ENCODE measurements around the gene ATXN10.

ATXN10 gene

DNA sequence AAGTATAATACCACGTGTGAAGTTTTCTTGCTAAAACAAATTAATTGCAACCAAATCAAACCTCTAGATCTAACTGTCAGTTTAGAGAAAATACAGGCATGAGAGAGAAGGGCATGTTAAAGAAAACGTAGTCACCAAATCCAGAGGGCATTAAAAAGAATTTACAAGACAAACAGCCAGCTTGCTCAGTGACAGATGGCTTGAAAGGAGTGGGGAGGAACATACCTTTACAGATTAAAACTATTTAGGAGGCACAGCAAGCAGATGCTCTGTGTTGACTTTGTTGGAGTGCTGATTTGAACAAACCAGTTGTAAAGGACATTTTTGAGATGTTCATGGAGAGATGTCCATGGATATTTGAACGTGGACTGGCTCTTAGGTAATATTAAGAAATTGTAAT is 96.9 kb downstream of the ATXN10 start:
- DNase-seq = no peak

DNA sequence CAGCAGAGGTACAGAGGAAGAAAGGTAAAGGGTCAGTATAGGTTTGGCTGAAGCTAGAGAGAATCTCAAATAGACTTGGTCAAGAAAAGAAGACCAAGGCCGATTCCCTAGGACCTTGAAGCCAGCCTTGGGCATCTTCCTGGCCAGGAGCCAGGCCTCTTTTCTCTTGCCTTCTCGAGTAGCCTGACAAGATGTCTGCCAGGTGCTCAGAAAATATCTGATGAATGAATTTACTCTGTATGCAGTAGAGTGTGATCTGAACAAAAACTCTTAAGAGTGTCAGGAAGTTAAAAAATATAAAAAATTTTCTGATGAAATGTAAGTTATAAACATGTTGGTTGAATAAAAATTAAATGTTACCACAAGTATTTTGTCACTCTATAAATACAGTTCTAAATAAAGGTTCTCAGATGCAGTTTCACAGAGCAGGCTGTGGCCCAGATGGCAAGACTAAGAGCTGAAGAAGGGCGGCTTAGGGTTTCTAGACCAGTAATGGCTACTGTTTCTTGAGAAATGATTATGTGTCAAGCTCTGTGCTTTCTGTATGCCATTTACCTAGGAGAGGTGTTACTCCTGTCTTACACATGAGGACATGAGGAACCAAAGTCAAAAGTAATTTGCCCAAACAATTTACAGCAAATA is 98.1 kb downstream of the ATXN10 start:
- DNase-seq = no peak

GRCh38 chr22:45770506-45770905 is 98.9 kb downstream of the ATXN10 start:
- DNase-seq = no peak

GRCh38 chr22:45771057-45771456 is 99.4 kb downstream of the ATXN10 start:
- DNase-seq = no peak

GRCh38 chr22:45771711-45772110 is 100.1 kb downstream of the ATXN10 start:
- DNase-seq = no peak

DNA sequence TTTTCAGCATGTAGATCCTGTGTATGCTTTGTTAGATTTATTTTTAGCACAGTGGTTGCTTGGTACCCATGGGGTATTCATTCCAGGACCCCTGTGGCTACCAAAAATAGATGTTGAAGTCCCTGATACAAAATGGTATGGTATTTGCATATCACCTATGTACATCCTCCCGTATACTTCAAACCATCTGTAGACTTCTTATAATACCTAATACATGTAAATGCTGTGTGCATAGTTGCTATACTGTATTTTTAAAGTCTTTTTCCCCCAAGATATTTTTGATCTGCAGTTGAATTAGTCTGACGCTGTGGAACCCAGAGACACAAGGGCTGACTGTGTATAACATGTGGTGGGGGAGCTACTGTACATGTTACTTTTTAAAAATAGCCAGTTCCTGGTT is 101.1 kb downstream of the ATXN10 start:
- DNase-seq = no peak

DNA sequence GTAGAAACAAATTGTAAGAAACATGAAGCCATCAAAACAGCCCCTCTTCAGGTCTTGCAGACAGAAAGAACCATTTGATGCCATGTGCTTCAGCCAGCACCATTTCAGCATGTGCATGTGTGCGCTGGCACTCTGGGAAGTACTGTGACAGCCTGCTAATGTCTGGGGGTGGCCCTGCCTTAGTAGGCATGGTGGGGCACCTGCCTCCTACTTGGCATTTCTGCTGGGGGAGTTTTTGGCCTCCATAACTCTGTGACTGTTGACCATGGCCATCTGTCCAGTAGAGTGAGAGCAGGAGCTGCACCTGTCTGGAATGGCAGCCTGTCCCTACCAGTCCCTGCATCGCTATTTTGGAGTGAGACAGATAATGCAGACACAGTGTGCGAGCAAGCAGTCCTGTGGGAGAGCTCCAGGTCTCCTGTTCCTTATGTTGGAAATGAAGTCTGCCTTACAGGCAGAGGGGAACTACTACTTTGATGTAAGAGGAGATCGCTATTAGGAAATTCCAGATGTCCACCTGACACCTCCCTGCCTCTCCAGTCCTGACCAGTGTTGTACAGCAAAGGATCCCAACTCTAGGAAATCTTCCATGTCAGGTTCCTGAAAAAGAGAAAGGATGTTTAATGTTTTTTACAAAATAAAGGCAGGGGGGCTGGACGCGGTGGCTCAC is 102.5 kb downstream of the ATXN10 start:
- no peak for DNase-seq

DNA sequence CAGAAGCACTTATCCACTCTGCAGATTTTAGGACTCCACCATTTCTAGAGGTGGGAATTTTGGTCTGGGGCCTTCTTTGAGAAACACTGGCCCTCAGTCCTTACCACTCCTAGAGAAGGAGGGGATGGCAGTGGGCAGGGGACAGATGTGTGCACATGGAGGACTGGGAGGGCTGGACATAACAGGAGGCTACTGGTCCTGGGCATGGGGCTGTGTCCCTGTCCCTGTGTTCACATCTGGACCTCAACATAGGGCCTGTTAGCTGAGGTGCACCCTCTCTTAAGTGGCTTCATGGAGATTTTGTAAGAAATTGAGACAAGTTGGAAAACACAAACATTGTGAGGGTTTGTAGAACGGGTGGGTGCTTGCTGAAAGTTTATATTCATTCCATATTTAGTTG is 103.4 kb downstream of the ATXN10 start:
- no peak for DNase-seq

GRCh38 chr22:45775569-45776312 is 104.1 kb downstream of the ATXN10 start:
- DNase-seq = no peak

DNA sequence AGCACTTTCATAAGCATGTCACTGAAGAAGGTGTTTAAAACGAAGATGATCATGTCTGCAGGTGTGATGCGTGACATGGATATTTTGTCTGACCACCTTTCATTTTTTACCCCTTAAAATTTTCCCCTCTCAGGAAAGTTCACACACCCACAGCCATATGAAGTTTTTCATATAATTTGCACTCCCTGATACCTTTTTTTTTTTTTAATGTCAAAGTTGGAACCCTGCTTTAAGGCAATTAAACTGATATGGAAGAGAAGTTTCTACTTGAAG is 104.6 kb downstream of the ATXN10 start:
- DNase-seq = no peak

DNA sequence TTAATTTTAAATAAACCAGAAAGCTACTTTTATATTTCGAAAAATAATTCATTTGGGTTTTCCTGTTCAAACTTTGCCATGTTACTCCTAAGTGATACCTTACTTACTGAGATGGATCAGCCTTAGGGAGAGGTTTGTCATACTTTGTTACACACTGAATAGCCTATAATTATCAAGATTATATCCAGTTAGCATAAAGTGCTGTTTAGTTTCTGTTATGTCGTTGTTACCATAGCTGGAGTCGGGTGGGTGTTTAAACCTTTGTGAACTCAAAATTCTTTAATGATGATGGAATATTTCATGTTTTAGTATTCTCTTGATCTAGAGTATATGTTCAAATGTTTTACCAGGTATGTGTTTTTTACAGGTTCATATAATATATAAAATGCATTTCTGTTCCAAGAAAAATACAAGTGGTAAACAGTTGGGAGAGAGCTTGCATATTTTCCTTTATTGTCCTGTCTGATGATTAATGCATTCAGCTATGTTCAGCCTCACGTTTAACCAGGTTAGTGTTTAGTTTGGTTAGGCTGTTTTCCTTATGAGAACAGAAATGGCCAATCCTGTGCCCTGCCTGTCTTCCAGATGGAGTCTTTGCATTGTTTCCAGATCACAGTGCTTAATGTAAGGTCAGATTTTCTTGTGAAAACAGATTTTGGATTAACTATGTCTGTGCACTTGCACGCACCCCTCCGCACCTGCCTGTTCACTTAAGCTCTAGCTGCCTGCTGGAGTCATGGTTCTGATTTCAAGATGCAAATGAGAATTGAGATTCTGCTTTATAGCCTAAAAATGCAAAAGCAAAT is 105.6 kb downstream of the ATXN10 start:
- DNase-seq = no peak

DNA sequence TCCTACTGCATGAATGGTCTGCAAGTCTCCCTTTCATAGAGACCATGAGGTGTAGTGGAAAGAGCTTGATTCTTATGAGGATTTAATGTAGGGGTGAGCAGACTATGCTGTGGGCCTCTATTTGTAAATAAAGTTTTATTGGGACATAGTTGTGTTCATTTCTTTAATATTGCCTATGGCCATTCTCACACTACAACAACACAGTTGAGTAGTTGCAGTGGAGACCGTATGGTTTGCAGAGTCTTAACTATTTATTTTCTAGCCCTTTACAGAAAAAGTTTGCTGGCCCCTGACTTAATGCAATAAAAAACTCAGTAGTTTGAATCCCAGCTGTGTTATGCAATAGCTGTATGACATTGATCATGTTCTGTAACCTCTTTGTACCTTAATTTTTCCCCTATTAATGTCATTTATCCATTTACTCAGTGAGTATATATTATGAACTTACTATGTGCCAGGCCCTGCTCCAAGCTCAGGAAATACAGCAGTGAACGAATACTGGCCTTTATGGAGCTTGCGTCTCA is 106.3 kb downstream of the ATXN10 start:
- DNase-seq = no peak

DNA sequence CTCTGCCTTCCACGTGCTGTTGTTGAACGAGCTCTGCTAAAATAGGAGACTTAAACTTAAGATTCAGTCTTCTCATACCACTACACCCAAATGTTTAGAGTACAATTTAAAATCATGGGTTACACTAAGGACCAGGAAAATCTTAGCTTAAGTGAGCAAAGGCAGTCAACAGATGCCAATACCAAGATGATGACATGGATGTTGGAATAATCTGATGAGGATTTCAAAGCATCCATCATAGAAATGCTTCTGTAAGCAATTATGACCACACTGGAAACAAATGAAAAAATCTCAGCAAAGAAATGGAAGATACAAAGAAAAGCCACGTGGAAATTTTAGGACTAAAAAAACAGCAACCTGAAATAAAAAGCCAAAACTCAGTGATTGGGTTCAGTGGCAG is 109.8 kb downstream of the ATXN10 start:
- DNase-seq = no peak

DNA sequence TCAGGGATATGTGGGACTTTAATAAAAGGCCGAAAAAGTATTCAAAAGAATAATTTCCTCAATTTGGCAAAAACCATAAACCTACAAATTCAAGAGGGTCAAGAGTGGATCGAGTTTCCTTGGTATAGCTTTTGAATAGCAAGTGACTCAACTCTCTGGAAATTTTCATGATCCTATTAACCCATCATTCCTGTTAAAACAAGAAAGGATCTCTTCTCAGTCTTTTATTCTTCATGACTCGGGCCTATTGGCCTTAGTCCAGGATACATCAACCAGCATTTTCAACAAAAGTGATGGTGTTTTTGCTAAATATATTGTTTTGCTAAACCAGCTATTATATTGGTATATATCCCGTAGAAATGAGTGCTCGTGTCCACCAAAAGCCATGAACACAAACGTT is 110.3 kb downstream of the ATXN10 start:
- DNase-seq = no peak

- no peak for DNase-seq
Measured at GRCh38 chr22:45783021-45783420, 111.4 kb downstream of the ATXN10 start.

- no peak for DNase-seq
Measured at GRCh38 chr22:45783690-45784089, 112.1 kb downstream of the ATXN10 start.

DNA sequence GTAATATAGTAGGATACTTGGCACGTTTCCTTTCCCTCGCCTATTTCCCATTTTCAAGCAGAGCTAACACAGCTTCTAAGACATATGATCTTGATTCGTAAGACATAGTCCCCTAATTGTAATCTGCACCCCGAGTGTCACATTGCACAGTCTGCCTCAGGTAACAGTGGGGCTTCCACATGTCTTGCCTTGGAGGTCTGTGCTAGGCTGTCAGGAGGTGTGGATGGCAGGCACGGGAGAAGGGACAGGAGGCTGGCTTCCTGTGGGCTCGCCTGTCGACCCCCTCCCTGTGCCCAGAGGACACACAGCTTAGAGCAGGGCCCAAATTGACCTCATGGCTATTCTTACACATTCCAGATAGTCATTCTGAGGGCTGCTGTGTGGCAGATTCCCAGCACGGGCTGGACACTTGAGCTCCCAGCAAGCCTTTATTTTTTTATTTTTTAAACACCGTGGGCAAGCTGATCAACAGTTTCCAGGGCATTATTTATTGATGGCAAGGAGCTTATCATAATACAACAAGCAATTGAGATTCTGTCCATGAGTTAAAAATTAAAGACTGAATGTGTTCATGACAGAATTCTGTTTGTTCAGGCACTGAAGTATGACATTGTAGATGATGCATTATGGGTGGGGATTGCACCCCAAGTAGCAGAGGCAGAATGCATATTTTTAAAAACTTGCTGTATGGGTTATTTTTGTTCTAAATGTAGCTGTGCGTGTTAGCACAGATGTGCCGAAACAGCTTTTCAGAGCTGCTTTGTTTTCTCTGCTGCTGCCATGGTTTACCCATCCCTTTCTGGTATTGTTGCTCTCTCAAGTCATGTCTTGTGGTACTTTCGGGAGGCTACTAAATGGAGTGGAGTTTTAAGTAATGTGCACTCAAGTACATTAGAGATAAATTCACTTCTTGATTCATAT is 113.0 kb downstream of the ATXN10 start:
- DNase-seq = no peak

- no peak for DNase-seq
Measured at GRCh38 chr22:45785458-45785857, 113.8 kb downstream of the ATXN10 start.

- DNase-seq = no peak
Measured at GRCh38 chr22:45786726-45787125, 115.1 kb downstream of the ATXN10 start.

DNA sequence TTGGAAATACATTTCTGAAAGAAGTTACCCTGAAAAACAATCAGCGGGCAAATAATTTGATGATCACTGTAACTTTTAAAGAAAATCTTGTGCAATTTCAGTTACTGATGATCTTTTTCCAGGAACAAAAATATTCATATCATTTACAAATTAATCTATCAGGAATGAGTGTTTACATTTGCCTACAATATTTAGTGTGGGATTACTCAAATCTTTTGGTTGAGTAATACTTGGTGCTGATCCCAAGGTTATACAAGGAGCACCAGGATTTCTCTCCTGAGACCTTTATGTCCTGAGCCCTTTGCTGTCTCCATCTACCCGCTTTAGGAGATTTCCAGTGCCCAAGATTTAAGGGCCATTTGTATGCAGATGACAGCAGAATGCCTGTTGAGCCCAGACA is 116.1 kb downstream of the ATXN10 start:
- DNase-seq = no peak

- DNase-seq = no peak
Measured at GRCh38 chr22:45788522-45788921, 116.9 kb downstream of the ATXN10 start.

DNA sequence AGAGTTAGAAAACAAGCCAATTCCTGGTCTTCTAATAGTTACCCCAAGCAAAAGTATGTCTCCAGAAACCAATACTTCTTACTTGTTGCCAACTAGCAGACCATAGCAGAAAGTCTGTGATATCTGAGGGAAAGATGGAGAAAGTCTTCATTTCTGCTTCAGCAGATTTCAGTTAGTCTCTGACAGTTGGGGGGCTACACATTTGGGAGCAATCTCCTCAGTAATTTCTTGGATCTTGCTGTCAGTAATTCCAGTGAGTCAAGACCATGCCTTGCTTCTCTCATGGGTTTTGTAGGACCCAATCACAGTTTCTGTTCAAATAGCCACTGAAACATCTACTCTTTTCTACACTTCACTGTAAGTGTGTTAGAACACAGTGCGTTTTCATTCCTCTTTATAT is 118.8 kb downstream of the ATXN10 start:
- DNase-seq = no peak
